ENCODE measurements around the gene ITGB5.

DNA sequence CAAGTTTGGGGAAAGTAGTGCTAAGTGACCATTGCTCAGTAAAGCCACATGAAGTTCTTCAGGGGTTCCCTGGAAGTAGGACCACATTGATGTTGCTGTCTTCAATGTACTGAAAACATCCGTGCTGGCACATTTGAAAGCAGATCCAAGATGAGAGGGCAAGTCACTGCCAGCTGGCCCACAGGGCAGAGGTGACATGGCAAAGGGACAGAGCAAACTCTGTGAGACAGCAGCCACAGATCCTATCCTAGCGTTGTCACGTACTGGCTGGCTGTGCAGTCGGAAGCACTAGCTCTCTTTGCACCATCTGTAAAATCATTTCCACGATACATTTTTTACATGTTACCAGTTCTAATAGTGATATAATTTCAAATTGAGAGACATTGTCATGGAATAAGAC lies 33.6 kb upstream of the ITGB5 start:
- TF ChIP-seq, protein P1, sequence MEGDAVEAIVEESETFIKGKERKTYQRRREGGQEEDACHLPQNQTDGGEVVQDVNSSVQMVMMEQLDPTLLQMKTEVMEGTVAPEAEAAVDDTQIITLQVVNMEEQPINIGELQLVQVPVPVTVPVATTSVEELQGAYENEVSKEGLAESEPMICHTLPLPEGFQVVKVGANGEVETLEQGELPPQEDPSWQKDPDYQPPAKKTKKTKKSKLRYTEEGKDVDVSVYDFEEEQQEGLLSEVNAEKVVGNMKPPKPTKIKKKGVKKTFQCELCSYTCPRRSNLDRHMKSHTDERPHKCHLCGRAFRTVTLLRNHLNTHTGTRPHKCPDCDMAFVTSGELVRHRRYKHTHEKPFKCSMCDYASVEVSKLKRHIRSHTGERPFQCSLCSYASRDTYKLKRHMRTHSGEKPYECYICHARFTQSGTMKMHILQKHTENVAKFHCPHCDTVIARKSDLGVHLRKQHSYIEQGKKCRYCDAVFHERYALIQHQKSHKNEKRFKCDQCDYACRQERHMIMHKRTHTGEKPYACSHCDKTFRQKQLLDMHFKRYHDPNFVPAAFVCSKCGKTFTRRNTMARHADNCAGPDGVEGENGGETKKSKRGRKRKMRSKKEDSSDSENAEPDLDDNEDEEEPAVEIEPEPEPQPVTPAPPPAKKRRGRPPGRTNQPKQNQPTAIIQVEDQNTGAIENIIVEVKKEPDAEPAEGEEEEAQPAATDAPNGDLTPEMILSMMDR (IDR thresholded peaks at IDR 0.05; ENCODE audit: extremely low read depth in 1 of 2, insufficient read depth in 1 of 2, low read depth in 1 of 2, low read length in 2 of 2): no peak
- TF ChIP-seq, protein P2, sequence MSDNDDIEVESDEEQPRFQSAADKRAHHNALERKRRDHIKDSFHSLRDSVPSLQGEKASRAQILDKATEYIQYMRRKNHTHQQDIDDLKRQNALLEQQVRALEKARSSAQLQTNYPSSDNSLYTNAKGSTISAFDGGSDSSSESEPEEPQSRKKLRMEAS (IDR thresholded peaks at IDR 0.05; ENCODE audit: insufficient read depth, insufficient read length): no peak
- TF ChIP-seq POLR2A (IDR thresholded peaks at IDR 0.05; ENCODE audit: low read depth, low read length) (no peak), FOS (IDR thresholded peaks at IDR 0.05; ENCODE audit: borderline replicate concordance, insufficient read depth, low read length) (no peak)

Measured in endothelial cell of umbilical vein (primary cell).